AG10803 (cell line): ENCODE measurements around the gene HOXC6.

Experiments
- DNase-seq: peaks from one replicate; pipeline ENCODE4 v3.0.0; 2010; ENCODE audit warnings: low read depth
- H3K4me3 ChIP-seq: 2 replicates; pipeline ENCODE4 v1.5.1; 2011; ENCODE audit warnings: mild to moderate bottlenecking, low read length, control low read depth
- TF ChIP-seq, protein P1 (sequence below): conservative IDR thresholded peaks from 2 replicates; pipeline ENCODE4 v1.5.1; 2011; ENCODE audit warnings: mild to moderate bottlenecking, low read length, control low read depth, inconsistent platforms

The HOXC6 gene

DNA sequence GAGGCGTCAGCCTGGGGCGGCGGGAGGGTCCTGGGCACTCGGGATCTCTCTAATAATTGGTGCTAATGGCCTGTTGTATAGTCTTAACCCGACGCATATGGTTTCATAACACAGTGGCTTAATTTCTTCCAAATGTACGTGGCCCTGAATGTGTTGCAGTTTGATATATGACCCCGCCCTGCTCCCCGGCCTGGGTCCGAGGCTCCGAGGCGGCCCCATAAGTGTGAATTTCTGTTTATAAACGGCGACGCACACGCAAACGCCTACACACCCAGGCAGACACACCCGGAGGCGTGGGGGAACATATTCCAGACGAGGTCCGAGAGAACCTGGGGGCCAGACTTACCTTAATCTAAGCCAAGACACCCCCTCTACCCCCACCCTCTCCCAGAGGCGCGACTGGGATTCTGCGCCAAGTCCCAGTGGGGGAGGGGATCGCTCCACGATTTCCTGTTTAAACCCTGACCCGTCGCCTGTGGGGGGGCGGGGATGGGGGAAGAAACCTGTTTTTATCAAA, 9.7 kb upstream of the HOXC6 start:
- H3K4me3 ChIP-seq = peak overlapping the region; percentile 98
- TF ChIP-seq, protein P1, sequence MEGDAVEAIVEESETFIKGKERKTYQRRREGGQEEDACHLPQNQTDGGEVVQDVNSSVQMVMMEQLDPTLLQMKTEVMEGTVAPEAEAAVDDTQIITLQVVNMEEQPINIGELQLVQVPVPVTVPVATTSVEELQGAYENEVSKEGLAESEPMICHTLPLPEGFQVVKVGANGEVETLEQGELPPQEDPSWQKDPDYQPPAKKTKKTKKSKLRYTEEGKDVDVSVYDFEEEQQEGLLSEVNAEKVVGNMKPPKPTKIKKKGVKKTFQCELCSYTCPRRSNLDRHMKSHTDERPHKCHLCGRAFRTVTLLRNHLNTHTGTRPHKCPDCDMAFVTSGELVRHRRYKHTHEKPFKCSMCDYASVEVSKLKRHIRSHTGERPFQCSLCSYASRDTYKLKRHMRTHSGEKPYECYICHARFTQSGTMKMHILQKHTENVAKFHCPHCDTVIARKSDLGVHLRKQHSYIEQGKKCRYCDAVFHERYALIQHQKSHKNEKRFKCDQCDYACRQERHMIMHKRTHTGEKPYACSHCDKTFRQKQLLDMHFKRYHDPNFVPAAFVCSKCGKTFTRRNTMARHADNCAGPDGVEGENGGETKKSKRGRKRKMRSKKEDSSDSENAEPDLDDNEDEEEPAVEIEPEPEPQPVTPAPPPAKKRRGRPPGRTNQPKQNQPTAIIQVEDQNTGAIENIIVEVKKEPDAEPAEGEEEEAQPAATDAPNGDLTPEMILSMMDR = no peak
- DNase-seq = peak; percentile 74

DNA sequence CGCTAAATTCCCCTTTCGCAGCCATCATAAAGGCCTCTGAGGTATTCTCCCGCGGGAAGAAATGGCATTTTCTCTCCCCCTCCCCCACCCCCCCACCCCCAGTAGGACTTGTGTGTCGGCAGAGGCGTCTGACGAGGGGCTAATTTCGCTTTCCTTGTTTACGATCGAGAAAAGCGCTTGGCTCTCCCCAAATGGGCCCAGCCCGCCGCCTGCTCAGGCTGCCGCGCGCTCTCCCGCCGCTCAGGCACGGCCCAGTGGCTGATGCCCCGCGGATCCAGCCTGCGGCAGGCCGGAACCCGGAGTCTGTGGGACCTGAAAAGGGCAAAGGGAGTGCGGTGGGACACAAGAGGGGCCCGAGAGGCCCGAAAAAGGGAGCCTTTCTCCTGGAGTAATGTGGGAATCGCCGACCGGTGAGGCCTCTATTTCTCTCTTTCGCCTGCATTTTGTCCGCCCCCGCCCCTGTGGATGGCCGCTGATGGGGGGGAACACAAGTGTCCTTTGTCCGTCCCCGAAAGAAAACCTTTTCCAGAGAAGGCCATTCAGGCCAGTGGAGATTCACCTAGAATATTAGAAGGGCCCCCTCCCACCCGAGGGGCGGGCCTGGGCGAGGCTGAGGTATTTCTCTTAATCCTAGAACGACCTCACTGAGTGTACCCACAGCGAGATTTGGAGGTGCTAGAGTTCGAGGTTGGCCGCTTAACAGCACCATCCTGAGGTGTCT, 9.0 kb upstream of the HOXC6 start:
- H3K4me3 ChIP-seq = peak overlapping the region; percentile 98
- TF ChIP-seq, protein P1 = no peak
- peak; percentile 67 for DNase-seq

DNA sequence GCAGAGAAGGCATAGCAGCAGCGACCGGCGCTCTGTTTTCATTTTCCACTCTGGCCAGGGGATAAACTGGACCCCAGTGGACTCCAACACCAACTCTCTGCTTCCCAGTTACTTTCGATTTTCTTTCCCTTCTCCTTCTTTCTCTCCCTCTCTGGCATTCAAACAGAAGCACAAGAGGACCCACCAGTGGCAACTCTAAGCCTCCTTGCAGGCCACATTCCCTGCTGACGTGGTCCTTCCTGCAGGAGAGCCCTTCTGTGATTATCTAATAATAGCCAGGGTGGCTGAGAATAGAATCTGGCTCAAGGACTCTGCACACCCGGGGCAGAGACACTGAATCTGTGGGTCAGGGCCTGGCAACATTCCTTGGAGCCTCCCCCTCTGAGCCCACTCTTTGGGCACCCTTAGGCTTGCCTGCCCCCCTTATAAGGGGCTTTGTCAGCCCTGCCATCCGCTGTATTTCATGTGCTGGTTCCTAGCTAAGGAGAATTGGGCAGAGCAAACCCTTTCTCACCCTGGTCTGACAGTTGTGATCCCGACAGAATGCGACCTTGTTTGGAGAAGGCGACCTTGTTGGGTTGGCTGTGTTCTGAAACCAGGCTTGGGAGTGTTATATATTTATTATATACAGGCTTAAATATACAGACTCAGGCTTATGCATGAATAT, 8.2 kb upstream of the HOXC6 start:
- peak overlapping the region; percentile 98 for H3K4me3 ChIP-seq
- DNase-seq = peak; percentile 70
- TF ChIP-seq, protein P1 = no peak

DNA sequence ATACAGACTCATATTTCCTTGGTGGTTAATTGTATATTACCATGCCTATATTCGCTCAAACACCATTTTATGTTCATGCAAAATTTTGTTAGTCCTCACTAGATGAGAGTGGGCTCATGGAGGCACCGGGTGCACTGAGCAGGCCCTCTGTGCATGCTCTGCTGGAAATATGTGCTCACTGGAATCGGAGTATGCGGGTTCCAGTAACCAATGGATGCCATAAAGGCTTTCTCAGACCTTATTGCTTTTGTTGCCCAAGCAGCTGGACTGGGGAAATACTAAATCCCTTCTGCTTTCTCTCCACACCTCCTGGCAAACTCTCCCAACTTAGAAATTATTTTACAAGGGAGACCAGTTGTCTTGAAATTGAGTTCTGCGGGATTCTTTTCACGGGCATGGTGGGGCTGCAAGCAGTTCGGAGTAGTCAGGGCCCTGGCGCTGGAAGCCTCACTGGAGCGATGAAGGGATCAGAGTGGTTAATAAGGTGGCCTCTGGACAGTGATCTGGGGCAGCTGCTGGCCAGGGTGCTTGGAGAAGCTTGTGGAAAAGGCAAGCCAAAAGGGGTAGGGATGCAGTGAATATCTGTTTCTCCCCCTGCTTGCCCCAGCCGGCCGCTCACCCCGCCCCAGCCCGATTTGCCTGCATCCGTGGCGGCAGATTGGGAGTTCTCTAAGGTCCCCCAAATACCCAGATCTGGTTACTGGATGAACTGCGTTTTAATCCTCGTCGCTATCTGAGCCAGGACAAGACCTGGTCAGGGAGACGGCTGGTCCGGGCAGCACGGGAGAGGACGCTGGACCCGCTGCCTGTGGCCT, 7.4 kb upstream of the HOXC6 start:
- peak overlapping the region; percentile 98 for H3K4me3 ChIP-seq
- TF ChIP-seq, protein P1 = no peak
- DNase-seq = no peak

DNA sequence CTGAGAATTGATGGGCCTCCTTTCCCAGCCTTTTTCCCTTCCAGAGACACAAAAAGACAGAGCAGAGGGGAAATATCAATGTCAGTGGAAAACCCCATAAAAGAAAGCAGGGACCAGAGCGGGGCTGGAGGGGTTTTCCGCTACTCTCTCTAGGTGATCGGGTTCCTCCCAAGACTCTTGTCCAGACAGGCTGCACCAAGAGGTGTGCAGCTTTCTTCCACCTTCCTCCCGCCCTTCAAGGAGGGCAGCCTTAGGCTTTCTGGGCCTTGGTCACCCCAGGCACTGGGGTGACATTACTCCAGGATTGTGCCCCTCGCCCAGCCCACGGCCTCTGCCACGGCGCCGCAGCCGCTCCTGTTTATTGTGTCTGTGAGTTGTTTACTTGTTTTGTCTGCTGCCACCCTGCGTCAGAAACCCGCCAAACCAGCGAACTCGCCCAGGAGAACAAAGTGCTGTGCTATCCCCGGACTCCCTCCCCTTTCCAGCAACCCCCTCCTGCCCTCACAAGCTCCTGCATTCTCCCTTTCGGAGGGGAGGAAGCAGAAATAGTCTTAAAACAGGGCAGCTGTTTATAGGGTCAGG, 6.7 kb upstream of the HOXC6 start:
- peak overlapping the region; percentile 98 for H3K4me3 ChIP-seq
- TF ChIP-seq, protein P1 = peak; percentile 43

DNA sequence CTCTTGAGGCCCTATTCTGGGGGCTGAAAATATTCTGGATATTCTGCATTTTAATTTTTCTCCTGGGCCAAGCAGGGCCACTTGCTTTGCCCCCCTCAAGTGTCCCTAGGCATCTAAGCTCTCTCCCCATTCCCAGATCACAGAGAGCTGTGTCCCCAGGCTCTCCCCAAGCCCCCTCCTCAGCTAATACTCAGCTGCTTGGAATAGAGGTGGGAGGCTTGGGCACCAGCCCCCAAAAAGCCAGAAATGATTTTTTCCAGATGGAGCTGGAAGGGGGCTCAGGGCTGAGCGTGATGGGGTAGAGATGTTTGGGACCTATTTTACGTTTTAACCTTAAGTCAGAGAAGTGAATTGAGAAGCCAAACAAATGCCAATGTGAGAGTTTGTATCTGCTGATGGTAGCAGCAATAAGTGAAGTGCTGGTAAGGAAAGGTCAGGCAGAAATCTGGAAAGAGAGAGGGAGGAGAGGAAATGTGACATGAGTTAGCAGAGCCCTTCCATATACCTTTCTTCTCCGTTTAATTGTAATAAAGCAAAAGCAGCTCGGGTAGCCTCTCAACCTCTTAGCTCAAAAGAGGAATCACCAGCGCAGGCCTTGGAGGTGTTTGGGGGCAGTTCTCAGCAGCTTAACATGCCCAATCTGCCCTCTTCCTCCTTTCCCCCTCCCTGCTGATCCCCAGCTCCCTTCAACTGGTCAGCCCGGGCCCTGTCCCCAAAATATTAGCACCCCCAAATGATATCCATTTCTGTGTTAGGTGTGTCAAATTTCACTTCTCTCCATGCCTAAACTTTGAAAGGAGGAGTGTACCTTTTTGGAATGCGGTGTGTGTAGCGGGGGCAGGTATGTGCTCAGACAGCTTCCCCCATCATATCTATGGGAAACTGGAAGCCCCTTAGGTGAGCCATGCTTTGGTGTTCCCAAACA, 5.0 kb upstream of the HOXC6 start:
- no peak for DNase-seq
- TF ChIP-seq, protein P1 = no peak
- peak overlapping the region; percentile 98 for H3K4me3 ChIP-seq

More for the DNA sequence above, 6.7 kb upstream of the HOXC6 start:
- peak; percentile 66 for DNase-seq
